HK-2 (cell line): Measurements from ENCODE around the gene DDX3X.
"Not testable (repeated sequence)": the region's sequence is repeated elsewhere in the genome, so short reads cannot be mapped to it uniquely, and the experiment has no call there.

Source experiments
- DNase-seq: peaks from one replicate; pipeline ENCODE4 v3.0.0-alpha.2; 2018; ENCODE audit not compliant: unreplicated experiment

DDX3X gene

DNA sequence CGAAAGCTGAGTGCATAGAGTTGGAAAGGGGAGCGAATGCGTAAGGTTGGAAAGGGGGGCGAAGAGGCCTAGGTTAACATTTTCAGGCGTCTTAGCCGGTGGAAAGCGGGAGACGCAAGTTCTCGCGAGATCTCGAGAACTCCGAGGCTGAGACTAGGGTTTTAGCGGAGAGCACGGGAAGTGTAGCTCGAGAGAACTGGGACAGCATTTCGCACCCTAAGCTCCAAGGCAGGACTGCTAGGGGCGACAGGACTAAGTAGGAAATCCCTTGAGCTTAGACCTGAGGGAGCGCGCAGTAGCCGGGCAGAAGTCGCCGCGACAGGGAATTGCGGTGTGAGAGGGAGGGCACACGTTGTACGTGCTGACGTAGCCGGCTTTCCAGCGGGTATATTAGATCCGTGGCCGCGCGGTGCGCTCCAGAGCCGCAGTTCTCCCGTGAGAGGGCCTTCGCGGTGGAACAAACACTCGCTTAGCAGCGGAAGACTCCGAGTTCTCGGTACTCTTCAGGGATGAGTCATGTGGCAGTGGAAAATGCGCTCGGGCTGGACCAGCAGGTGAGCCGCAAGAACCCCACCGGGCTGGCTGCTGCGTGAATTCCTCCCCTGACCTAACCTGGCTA is at the start of gene DDX3X:
Gene DDX3X (plus strand): TSS at position 419 of the 619 bp plus-strand sequence. CDS start 91 bp downstream, at position 510.
- peak; percentile 86 for DNase-seq

DNA sequence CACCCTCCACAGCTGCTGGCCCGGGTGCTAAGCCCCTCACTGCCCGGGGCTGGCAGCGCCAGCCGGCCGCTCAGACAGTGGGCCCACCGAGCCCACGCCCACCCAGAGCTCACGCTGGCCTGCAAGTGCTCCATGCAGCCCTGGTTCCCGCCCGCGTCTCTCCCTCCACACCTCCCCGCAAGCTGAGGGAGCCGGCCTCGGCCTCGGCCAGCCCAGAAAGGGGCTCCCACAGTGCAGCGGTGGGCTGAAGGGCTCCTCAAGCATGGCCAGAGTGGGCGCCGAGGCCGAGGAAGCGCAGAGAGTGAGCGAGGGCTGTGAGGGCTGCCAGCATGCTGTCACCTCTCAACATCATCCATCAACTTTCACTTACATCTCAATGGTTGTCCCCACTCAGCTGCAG is 48.0 kb upstream of the DDX3X start:
- not testable (repeated sequence) for DNase-seq

DNA sequence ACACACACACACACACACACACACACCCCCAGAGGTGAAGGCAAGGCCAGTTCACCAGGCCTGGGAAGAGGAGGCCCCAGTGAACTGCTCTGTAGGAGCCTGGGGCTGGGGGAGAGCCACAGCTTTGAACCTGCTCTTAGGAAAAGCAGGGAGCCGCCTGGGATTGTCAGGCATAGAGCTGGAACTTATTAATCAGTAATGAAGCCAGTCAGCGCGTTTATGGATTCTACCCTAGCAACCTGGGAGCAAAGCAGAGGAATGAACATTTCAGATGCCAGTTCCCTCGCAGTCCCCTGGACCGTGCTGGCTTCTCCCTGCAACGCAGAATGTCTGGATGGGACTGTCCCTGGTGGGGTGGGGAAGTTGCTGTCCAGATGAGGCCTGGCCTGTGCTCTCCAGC is 45.3 kb upstream of the DDX3X start:
- no peak for DNase-seq

- no peak for DNase-seq
Measured at GRCh38 chrX:41289095-41289494, 44.9 kb upstream of the DDX3X start.

- no peak for DNase-seq
Measured at GRCh38 chrX:41291309-41291708, 42.7 kb upstream of the DDX3X start.

GRCh38 chrX:41293269-41293668 is 40.7 kb upstream of the DDX3X start:
- peak; percentile 13 for DNase-seq

DNA sequence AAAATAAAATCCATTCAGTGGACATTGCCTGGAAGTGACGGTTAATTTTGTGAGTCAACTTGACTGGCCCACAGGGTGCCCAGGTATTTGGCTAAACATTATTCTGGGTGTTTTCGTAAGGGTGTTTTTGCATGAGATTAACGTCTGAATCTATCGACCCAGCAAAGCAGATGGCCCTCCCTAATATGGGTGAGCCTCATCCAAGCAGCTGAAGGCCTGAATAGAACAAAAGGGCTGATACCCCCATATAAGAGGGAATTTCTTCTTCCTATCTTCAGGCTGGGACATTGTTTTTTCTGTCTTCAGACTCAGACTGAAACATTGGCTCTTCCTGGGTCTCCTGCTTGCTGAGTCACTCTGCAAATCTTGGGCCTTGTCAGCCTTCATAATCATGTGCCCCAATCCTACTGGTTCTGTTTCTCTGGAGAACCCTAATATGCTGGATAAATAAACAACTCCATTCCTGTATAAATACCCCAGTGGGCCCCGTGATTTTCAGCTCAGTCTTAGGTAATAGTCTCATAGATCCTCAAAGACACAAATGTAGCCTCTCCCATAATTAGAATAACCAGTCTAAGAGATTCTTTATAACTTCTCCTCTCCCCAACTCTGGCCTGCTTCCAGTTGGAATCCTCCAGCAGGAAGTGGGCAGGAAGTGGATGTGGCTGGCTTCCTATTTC is 33.1 kb upstream of the DDX3X start:
- no peak for DNase-seq

GRCh38 chrX:41301438-41301824 is 32.5 kb upstream of the DDX3X start:
- no peak for DNase-seq

DNA sequence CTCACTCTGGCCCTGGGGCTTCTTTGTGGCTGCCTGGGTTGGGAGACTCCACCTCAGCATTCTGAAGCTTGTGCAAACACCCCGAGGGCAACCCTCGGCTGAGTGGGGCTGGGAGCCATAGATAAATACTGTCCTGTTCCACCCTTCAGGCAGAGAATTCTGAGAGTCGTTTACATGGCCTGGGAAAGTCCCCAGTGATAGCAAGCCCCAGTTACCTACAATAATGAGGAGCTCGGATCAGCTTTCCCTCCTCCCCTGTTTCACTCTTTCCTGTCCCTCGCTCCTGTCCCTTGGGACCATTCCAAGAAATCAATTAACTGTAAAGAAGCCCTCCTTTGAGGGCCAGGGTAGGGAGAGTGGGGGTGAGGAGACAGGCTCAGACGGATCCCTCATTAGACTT is 31.6 kb upstream of the DDX3X start:
- peak; percentile 10 for DNase-seq

DNA sequence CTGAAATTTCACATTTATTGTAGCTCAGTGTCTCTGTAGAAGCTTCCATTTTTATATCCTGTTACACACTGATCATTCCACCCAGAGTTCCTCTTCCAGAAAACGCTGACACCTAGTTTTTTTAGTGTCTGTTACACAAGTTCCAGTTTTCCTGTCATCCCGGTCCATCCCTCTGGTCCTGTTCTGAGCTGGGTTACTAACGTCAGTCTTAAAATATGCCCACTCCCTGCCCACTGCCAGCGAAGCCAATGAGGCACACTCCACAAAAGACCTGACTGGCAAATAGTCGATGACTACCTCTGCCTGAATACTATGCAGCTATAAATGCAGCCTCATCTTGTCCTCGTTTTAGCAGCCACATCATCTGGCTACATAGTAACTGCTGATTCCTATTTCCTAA is 30.9 kb upstream of the DDX3X start:
- DNase-seq: no peak

GRCh38 chrX:41304178-41304577 is 29.8 kb upstream of the DDX3X start:
- no peak for DNase-seq

DNA sequence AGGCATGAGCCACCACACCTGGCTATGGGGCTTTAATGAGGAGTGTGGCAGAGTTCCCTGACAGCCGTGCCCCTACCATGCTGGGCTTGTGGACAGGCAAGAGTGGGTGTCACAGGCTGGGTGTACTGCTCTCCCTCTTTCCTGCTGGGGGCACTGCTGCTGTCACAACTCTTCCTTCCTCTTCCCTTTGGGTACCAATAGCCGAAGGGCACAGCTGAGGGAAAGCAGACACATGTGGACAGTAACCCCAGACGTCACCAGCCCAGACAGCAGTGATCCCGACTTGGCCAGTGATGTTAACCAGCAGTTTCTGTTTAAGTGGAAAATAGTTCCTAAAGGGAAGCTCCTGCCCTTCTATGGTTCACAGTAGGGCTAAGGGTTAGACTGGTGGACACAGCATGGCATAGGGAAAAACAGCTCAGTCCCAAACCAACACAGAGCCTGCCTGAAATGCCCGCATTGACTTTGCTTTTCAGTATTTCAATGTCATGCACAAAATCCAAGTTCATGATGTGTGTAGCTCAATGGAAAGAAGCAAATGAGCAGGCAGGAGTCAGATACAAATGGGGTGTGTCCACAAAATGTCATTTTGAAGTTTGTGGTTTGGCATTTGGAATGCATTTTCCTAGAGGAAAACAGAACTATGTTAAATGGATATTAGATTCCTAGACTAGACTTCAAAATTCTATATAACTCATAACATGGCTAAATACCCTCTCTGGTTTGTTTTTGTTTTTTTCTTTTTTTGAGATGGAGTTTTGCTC is 24.9 kb upstream of the DDX3X start:
- DNase-seq: no peak

GRCh38 chrX:41312786-41313185 is 21.2 kb upstream of the DDX3X start:
- no peak for DNase-seq

DNA sequence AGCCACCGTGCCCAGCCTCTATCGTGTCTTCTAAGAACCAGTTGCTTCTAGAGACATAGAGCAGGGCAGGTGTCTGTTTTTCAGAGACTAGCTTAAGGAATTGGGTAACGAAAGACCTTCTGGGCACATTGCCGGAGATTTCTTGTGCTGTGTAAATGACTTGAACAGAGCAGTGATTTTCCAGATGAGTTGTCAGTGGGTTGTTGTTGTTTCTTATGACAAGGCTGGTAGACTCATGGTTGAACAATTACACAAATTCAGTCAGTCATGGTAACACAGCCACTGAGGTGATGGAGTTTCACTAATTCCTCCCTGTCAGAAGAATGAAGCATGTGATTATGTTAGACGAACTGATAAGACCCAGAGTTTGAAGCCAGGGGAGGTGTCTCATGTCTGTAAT is 20.5 kb upstream of the DDX3X start:
- no peak for DNase-seq

GRCh38 chrX:41314204-41314603 is 19.8 kb upstream of the DDX3X start:
- DNase-seq: no peak

DNA sequence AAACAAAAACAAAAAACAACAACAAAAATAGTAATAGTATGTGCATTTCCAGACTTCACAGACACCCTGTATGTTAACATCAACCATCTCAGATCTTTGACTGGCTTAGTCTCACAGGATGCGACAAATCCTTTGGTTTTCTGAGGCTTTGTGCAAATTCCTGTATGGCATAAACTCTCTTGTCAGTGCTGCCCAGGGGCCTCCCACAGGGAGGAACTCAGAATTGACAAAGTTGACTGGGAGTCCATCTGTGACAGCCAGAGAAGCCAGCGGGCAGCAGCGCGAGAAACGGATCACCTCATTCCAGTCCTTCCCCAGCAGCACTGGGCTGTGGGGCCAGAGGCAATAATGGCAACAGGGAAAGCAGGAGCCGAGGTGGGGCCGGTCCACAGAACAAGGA is 19.1 kb upstream of the DDX3X start:
- no peak for DNase-seq

- DNase-seq: not testable (repeated sequence)
Measured at GRCh38 chrX:41316266-41316665, 17.7 kb upstream of the DDX3X start.

DNA sequence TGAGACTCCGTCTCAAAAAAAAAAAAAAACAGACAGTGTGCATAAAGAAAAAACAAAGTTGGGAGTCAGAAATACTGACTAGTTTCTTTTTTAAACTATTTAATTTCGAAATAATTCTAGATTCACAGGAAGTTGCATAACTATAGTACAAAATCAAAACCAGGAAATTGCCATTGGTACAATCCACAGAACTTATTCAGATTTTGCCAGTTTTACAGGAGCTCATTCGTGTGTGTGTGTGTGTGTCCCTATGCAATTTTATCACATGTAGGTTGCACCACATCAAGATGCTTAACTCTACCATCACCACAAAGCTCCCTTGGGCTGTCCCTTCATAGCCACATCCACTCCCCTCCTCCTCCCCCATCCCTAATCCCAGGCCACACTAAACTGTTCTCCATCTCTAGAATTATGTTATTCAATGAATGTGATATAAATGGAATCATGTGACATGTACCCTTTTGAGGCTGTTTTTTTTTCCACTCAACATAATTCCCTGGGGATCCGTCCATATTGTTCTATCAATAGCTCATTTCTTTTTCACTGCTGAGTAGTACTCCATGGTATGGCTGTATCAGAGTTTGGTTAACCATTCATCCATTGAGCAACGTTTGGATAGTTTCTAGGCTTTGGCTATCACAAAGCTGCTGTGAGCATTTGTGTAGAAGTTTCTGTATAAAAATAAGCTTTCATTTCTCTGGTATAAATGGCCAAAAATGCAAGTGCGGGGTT is 16.3 kb upstream of the DDX3X start:
- no peak for DNase-seq

DNA sequence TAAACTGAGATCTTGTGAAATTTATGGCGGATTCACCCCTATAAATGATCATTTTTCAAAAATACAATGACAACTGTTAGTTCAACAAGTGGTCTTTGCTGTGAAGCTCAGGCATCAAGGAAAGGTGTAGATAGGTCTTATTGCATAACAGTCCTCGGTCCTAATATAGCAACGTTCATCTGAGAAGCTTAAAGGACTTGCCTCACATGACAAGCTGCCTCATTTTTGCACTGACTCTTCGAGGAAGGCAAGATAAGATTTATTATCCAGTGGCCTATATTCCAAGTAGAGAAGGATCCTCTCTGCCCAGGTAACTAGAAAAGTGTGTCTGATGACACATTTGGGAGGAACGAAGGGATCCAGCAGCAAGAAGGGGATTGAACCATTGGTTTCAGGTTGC is 13.6 kb upstream of the DDX3X start:
- no peak for DNase-seq

DNA sequence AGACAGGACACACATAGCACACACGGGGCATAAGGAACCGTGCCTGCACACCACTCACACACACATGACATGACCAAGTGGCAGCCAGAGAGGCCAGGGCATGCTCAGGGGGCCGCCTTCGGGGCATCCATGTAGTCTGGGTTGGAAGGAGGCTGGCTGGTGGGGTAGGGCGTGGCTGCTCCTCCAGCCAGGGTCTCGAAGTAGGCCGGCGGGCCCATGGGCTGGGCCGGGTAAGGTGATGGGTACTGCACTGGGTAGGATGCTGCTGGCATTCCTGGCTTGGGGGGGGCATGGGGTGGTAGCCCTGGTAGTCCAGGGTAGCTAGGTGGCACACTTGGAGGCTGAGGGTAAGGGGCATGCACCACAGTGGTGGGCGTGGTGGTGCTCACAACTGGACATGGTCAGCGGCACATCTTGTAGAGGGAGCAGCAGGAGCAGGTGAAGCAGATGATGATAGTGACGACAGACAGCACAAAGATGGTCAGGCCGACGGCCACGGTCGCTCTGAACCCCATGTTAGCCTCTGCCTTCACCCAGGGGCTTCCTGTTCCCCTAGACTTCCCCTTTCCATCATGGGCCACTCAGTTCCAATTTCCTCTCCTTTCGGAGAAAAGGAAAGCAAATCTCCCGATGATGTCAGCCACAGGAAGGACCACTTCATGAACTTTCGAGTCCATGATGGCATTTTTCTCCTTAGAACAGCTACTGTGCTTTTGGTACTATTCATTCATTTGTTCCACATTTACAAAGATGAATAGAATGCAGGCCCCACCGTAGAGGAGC is 10.9 kb upstream of the DDX3X start:
- DNase-seq: no peak

DNA sequence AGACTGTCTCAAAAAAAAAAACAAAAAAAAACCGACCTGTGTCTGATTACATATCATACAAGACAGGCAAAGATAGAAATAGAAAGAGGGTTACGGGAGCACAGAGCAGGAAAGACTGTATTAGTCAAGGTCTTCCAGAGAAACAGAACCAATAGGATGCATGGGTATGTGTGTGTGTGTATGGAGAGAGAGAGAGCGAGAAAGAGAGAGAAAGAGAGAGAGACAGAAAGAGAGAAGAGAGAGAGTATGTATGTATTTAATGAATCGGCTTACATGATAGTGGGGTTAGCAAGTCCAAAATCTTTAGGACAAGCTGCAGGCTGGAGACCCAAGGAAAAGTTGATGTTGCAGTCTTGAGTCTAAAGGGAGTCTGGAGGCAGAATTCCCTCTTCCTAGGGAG is 7.5 kb upstream of the DDX3X start:
- no peak for DNase-seq

DNA sequence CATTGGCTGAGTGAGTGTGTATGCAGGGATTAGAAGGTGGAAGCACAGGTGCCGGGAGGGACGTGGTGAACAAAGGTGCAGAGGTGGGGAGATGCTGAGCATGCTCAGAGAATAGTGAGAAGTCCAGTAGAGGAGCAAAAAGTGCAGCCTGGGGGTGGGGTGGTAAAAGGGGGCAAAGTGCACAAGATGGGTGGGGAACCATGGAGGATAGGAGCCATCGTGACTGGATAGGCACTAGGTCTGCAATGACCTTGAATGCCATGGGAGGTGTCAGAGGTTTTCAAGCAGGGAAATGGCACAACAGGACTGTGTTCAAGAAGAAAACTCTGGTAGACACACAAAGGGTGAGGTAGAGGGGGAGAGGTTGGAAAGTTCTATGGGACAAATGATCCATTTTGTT is 6.6 kb upstream of the DDX3X start:
- DNase-seq: no peak
